Brain microvascular endothelial cell (primary cell): Measurements from ENCODE around the gene GFRA3.

ENCODE experiments used
- DNase-seq: peaks from one replicate; pipeline ENCODE4 v3.0.0-alpha.2; 2020
- H3K27ac ChIP-seq: fragments of 250-450 bp; sonication (Bioruptor Pico); 2 replicates; pipeline ENCODE4 v1.5.1; 2020; ENCODE audit warnings: mild to moderate bottlenecking, moderate library complexity
- H3K27me3 ChIP-seq: fragments of 250-450 bp; sonication (Bioruptor Pico); replicated peaks from 2 replicates; pipeline ENCODE4 v1.5.1; 2020; ENCODE audit warnings: mild to moderate bottlenecking
- H3K36me3 ChIP-seq: fragments of 250-450 bp; sonication (Bioruptor Pico); replicated peaks from 2 replicates; pipeline ENCODE4 v1.5.1; 2020; ENCODE audit warnings: mild to moderate bottlenecking
- H3K4me3 ChIP-seq: 2 replicates; pipeline ENCODE4 v1.5.1; 2011; ENCODE audit warnings: low read depth, mild to moderate bottlenecking, control low read depth, low read length, moderate library complexity
- CTCF ChIP-seq: IDR thresholded peaks from 2 replicates; pipeline ENCODE4 v1.5.1; 2011; ENCODE audit warnings: low read depth, mild to moderate bottlenecking, moderate library complexity, low read length, control low read depth, inconsistent platforms; ENCODE audit errors: missing control alignments
- in situ Hi-C: cut with HindIII; loops from 2 replicates; pipeline ENCODE4 v1.10.0; 2017; ENCODE audit warnings: low sequenced_read_pairs, low pct_ligation_motif_present

GFRA3 gene

DNA sequence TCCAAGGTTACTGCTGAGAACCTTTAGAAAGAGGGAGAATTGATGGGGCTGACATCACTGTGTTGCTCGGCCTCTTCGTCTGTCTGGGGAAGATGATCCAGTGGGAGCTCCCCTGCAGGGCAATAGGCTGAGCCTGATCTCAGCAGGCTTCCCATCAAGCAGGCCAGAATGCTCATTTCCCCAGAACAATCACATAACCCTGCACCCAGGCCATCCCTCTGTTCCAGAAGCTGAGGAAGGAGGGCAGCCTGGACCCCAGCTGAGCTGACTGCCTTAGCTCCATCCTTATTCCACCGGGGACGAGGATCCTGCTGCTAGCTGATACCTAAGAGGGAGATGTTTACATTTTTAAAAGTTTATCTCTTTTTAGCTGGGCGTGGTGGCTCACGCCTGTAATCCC lies 49.7 kb downstream of the GFRA3 start:
- DNase-seq, result no peak
- in situ Hi-C loops, result no loop called here
- no peak for TF ChIP-seq CTCF
- no peak overlapping the region for H3K27ac ChIP-seq
- no peak overlapping the region for H3K4me3 ChIP-seq
- H3K27me3 ChIP-seq, result no peaks in the 10 kb centered on the region
- no peaks in the 10 kb centered on the region for H3K36me3 ChIP-seq

GRCh38 chr5:138223532-138223931 lies 50.9 kb downstream of the GFRA3 start:
- in situ Hi-C loops, result no loop called here
- no peaks in the 10 kb centered on the region for H3K36me3 ChIP-seq
- no peak overlapping the region for H3K4me3 ChIP-seq
- no peak for DNase-seq
- no peaks in the 10 kb centered on the region for H3K27me3 ChIP-seq
- TF ChIP-seq CTCF, result no peak
- H3K27ac ChIP-seq, result no peak overlapping the region

- no peak for DNase-seq
- TF ChIP-seq CTCF, result no peak
- in situ Hi-C loops, result no loop called here
- H3K4me3 ChIP-seq, result no peak overlapping the region
- H3K36me3 ChIP-seq, result peaks cover 2% of the 10 kb centered on the region
- H3K27me3 ChIP-seq, result no peaks in the 10 kb centered on the region
- H3K27ac ChIP-seq, result no peak overlapping the region
Measured at GRCh38 chr5:138216799-138217198, 57.6 kb downstream of the GFRA3 start.

- H3K27ac ChIP-seq, result peak within 1 kb of the TSS; percentile 89
- peak; percentile 99 for DNase-seq
- peak within 1 kb of the TSS; percentile 99 for H3K4me3 ChIP-seq
- peaks cover 2% of the 10 kb centered on the region for H3K36me3 ChIP-seq
- TF ChIP-seq CTCF, result peak; percentile 9
- H3K27me3 ChIP-seq, result no peaks in the 10 kb centered on the region
- in situ Hi-C loops, result no loop called here
Measured at GRCh38 chr5:138213161-138214029, 61.0 kb downstream of the GFRA3 start, which contains the start of gene CDC23. TSS of gene CDC23 (minus strand) at chr5:138213323. CDS start at chr5:138213312, 11 bp downstream.

- in situ Hi-C loops, result no loop called here
- H3K27ac ChIP-seq, result peak overlapping the region; percentile 89
Measured at GRCh38 chr5:138212828-138213160, 61.6 kb downstream of the GFRA3 start.

More at GRCh38 chr5:138212828-138213160, 61.6 kb downstream of the GFRA3 start:
- H3K4me3 ChIP-seq, result peak overlapping the region; percentile 99
- H3K36me3 ChIP-seq, result peaks cover 2% of the 10 kb centered on the region
- TF ChIP-seq CTCF, result no peak
- no peaks in the 10 kb centered on the region for H3K27me3 ChIP-seq
- DNase-seq, result no peak
